Heart right ventricle (tissue), 16 donors: ENCODE results near the gene TRERF1. TPM values are rescaled to one million over a fixed set of nuclear protein-coding genes. Genes with fewer than 3 reads are reported as not detected.

Source experiments
- ATAC-seq, 8 donors: fragments of 200-7000 bp; cut with Tn5 transposase; one replicate each; pipeline ENCODE4 v1.9.1; 2020; ENCODE audit warnings: mild to moderate bottlenecking in 8 of 8, moderate library complexity in 8 of 8, moderate number of reproducible peaks in 1 of 8
- DNase-seq, 2 donors: peaks; one replicate each; pipeline ENCODE4 v3.0.0-alpha.2; 2020
- H3K27ac ChIP-seq, 10 donors: fragments of 200-600 bp; sonication (generic) in 2 of 10; one replicate each; pipeline versions ENCODE4 v1.5.0 to v1.8.0; 2020 to 2022; ENCODE audit warnings: mild to moderate bottlenecking in 3 of 10
- H3K27me3 ChIP-seq, 7 donors: fragments of 200-600 bp; one replicate each; pipeline ENCODE4 v1.8.0; 2021 to 2022; ENCODE audit warnings: mild to moderate bottlenecking in 2 of 7
- H3K36me3 ChIP-seq, 9 donors: fragments of 200-600 bp; sonication (generic) in 1 of 9; one replicate each; pipeline versions ENCODE4 v1.5.0 to v1.8.0; 2020 to 2022; ENCODE audit warnings: mild to moderate bottlenecking in 2 of 9
- H3K4me1 ChIP-seq, 9 donors: fragments of 200-600 bp; sonication (generic) in 1 of 9; one replicate each; pipeline versions ENCODE4 v1.5.0 to v1.8.0; 2020 to 2022; ENCODE audit warnings: mild to moderate bottlenecking in 4 of 9
- H3K4me3 ChIP-seq, 10 donors: fragments of 200-600 bp; sonication (generic) in 2 of 10; one replicate each; pipeline versions ENCODE4 v1.5.0 to v1.8.0; 2020 to 2022; ENCODE audit warnings: mild to moderate bottlenecking in 7 of 10, moderate library complexity in 2 of 10
- H3K9me3 ChIP-seq, 11 donors: fragments of 200-600 bp in 10 of 11; sonication (generic) in 2 of 11; one replicate each; pipeline versions ENCODE4 v1.5.0 to v1.8.0; 2013 to 2022; ENCODE audit warnings: mild to moderate bottlenecking in 2 of 11, control low read depth in 1 of 11, moderate library complexity in 1 of 11
- WGBS, 2 donors: extraction: QIAGEN DNeasy Blood & Tissue Kit; methylation state at CpG; one replicate each; pipeline ENCODE4 v1.1.7; 2013; ENCODE audit warnings: inconsistent platforms in 1 of 2; 5-methylcytosine and 5-hydroxymethylcytosine counted together
- intact Hi-C, 10 donors: fragments of 100-400 bp; cut with DNase I; formaldehyde crosslinking; loops; one replicate each; pipeline versions ENCODE4 v1.11.1 to v1.14.2; 2022
- polyA plus RNA-seq, 2 donors: library from polyadenylated mRNA; stranded (reverse); fragments of 200-250 nt; gene quantifications; one replicate each; pipeline ENCODE4 v1.2.3, GENCODE V29; 2013
- total RNA-seq, 10 donors: library from RNA; stranded (reverse); fragmentation: NEBNext Ultra II Directional in 3 of 10; extraction: Animal tissue kit (Norgen Biotek cat#: 25700) in 3 of 10; gene quantifications; one replicate each; pipeline versions ENCODE4 v1.2.1 to v1.2.4, GENCODE V29; 2021 to 2023
- TF ChIP-seq, protein P1 (sequence below), 9 donors: fragments of 200-600 bp; sonication (generic) in 2 of 9; IDR thresholded peaks; one replicate each; pipeline versions ENCODE4 v1.5.0 to v1.8.0; 2021 to 2022; ENCODE audit warnings: antibody characterized with exemption in 9 of 9, mild to moderate bottlenecking in 5 of 9, moderate library complexity in 1 of 9
- donor health status: Arrhythmogenic right ventricular cardiomyopathy.
- donor health status: ischemic (EF 13 %, LVEDD 7.1; RV severe dilation, severe dysfunction).
- donor health status: healthy with polysubstance abuse.
- donor health status: DM: no; HTN: yes; CAD: no.
- donor health status: DM: no; HTN: no; CAD: no.
- donor health status: ischemic (EF 25% LVEDD 6.9; RV normal size, moderate dysfunction).
- donor health status: ischemic (EF 25% LVEDD 5.7; RV mildly dilated, moderate dysfunction).
- donor health status: healthy.
- donor health status: DM: yes; HTN: yes; CAD: no.
- donor health status: Ischemic cardiomyopathy.
- donor health status: ischemic (EF 35%, LVEDD 5.7; RV mildly dilated, moderate dysfunction).
- donor health status: nonischemic (EF 11% LVEDD 7.7; RV severe dilation, severe dysfunction).
- donor health status: DM: yes; HTN: yes; CAD: no.
- donor health status: PGD.
- donor health status: ischemic (EF 29% LVEDD 5.4; RV normal size, mild dysfunction).
- donor health status: nonischemic (EF 23%, LVEDD 6.1; RV moderate dilation, normal function).

The TRERF1 gene
- total and polyA plus RNA-seq, 12 donors = 0.75 to 2.8 (median 1.6) TPM

DNA sequence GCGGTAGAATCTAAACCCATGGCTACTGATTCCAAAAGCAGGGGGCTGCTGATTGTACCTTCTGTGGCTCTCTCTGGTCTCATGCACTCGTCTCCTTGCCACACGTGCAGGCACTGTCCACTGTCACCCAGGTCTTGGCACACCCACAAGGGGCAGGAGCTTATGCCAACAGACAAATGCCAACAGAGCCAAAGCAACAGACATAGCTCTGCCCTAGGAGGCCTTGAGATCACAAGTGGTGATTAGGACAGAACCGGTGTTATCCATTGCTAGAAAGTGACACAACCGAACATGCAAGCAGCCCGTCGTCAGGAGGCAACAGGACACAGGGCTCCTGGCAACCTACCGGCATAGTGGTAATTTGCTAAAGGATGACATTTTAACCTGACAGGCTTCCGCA, 197.2 kb downstream of the TRERF1 start:
- WGBS, 2 donors = 78% methylated on average over 9 of the region's 9 CpGs
- peaks cover 8 to 48% (median 34%) of the 10 kb centered on the region in 9 donors for H3K4me1 ChIP-seq
- H3K27me3 ChIP-seq = peaks cover 0 to 3% (median 0%) of the 10 kb centered on the region in 7 donors
- intact Hi-C loops = loop anchor here in 1 of 10 donors (10.0 kb wide), 1 partner anchor 280 kb away; no protein-coding TSS in a partner anchor
- TF ChIP-seq, protein P1, sequence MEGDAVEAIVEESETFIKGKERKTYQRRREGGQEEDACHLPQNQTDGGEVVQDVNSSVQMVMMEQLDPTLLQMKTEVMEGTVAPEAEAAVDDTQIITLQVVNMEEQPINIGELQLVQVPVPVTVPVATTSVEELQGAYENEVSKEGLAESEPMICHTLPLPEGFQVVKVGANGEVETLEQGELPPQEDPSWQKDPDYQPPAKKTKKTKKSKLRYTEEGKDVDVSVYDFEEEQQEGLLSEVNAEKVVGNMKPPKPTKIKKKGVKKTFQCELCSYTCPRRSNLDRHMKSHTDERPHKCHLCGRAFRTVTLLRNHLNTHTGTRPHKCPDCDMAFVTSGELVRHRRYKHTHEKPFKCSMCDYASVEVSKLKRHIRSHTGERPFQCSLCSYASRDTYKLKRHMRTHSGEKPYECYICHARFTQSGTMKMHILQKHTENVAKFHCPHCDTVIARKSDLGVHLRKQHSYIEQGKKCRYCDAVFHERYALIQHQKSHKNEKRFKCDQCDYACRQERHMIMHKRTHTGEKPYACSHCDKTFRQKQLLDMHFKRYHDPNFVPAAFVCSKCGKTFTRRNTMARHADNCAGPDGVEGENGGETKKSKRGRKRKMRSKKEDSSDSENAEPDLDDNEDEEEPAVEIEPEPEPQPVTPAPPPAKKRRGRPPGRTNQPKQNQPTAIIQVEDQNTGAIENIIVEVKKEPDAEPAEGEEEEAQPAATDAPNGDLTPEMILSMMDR (IDR thresholded peaks at IDR 0.05) = no peak
- H3K36me3 ChIP-seq = peaks cover 0 to 65% (median 9%) of the 10 kb centered on the region in 9 donors
- ATAC-seq (no peak), DNase-seq (no peak)
- no peak overlapping the region for H3K4me3 ChIP-seq
- no peaks in the 10 kb centered on the region for H3K9me3 ChIP-seq
- H3K27ac ChIP-seq = no peak overlapping the region

- intact Hi-C loops = loop anchor here in 1 of 10 donors (10.0 kb wide), 1 partner anchor 283 kb away; no protein-coding TSS in a partner anchor
- Histone ChIP-seq H3K4me1 (peaks cover 8 to 53% (median 34%) of the 10 kb centered on the region in 9 donors), H3K36me3 (peaks cover 0 to 59% (median 9%) of the 10 kb centered on the region in 9 donors), H3K4me3 (no peak overlapping the region), H3K27me3 (peaks cover 0 to 3% (median 0%) of the 10 kb centered on the region in 7 donors), H3K9me3 (no peaks in the 10 kb centered on the region), H3K27ac (peak overlapping the region; percentile 25 to 88 (median 76))
- TF ChIP-seq, protein P1 (IDR thresholded peaks at IDR 0.05) = no peak
- 12 to 13% methylated on average over 9 of the region's 9 CpGs for WGBS, 2 donors
- DNase-seq (peak; percentile 83 to 84), ATAC-seq (peak; percentile 80 to 94 (median 88))
Measured at GRCh38 chr6:42251911-42252637, 199.7 kb downstream of the TRERF1 start.

DNA sequence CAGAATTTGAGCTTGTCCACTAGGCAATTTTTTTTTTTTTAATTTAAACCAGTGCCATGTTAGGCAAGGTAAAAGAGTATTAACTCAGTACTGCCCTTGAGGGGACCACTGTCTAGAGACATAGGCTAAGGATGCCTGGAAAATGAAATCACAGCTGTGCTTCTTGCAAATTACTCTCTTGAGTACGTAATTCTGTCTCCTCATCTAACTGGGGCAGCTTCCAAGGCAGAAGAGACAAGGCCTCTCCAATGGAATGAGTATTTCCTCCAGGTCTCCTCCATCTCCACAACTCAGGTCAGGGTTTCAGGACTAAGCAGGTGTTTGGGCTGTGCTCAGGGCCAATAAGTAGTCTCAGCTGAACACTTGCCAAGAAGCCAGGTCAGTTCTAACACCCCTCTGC, 200.2 kb downstream of the TRERF1 start:
- peaks cover 0 to 59% (median 9%) of the 10 kb centered on the region in 9 donors for H3K36me3 ChIP-seq
- TF ChIP-seq, protein P1 (IDR thresholded peaks at IDR 0.05) = no peak

DNA sequence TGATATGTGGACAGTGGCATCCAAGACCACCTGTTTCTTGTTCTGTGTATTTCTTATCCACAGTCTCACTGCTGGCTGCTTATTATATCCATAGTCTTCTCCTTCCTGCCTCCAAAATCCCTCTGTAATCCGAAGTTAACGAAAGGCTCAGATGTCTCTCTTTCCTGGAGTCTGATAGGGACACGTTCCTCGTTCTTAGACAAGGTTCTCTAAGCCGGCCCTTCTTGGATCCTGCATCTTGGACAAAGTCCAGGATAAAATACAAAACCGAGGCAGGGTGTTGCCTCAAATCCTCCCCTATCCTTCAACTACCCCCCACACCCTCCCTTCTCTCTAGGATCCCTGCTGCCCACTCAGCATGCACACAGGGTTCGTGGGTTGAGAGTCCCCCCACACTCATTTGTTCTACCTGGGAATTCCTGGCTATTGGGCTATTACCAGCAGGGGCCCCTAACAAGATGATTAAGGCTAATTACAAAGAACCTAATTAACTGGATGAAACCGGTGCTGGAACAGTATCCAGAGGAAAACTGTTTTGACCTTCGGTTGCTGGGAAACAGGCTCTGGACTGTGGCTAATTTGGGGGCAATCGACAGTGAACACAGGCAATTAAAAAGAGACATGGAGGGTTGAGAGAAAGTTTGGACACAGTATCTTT, 201.3 kb downstream of the TRERF1 start:
- intact Hi-C loops = loop anchor here in 1 of 10 donors (10.0 kb wide), 1 partner anchor 284 kb away; no protein-coding TSS in a partner anchor
- TF ChIP-seq, protein P1 (IDR thresholded peaks at IDR 0.05) = no peak

More for the DNA sequence above, 200.2 kb downstream of the TRERF1 start:
- WGBS, 2 donors = 37 to 52% methylated on average over 1 of the region's 1 CpG
- Histone ChIP-seq H3K4me3 (no peak overlapping the region), H3K27me3 (peaks cover 0 to 3% (median 0%) of the 10 kb centered on the region in 7 donors), H3K4me1 (peaks cover 8 to 53% (median 34%) of the 10 kb centered on the region in 9 donors), H3K9me3 (no peaks in the 10 kb centered on the region), H3K27ac (peak overlapping the region in 7 of 10 donors; percentile 25 to 88 (median 81))
- intact Hi-C loops = loop anchor here in 1 of 10 donors (10.0 kb wide), 1 partner anchor 283 kb away; no protein-coding TSS in a partner anchor
- peak; percentile 18 to 75 (median 60) for ATAC-seq
- no peak for DNase-seq

More for the DNA sequence above, 201.3 kb downstream of the TRERF1 start:
- DNase-seq = no peak
- H3K4me1 ChIP-seq = peaks cover 8 to 53% (median 34%) of the 10 kb centered on the region in 9 donors
- peak overlapping the region in 2 of 10 donors; percentile 49 to 74 for H3K27ac ChIP-seq
- H3K27me3 ChIP-seq = peaks cover 0 to 3% (median 0%) of the 10 kb centered on the region in 7 donors
- no peak overlapping the region for H3K4me3 ChIP-seq
- H3K36me3 ChIP-seq = peaks cover 0 to 60% (median 9%) of the 10 kb centered on the region in 9 donors
- H3K9me3 ChIP-seq = no peaks in the 10 kb centered on the region
- 61 to 71% methylated on average over 10 of the region's 10 CpGs for WGBS, 2 donors
- ATAC-seq = no peak
